Colonic mucosa (tissue), 4 donors: ENCODE data around the gene GMFB. TPM values are rescaled to one million over a fixed set of nuclear protein-coding genes. Genes with fewer than 3 reads are reported as not detected.

Experiments
- DNase-seq: peaks from one replicate; pipeline ENCODE4 v3.0.0-alpha.2; 2020
- H3K27ac ChIP-seq: fragments of 200-600 bp; one replicate; pipeline ENCODE4 v1.8.0; 2021
- H3K27me3 ChIP-seq: fragments of 200-600 bp; one replicate; pipeline ENCODE4 v1.8.0; 2021
- H3K36me3 ChIP-seq: fragments of 200-600 bp; one replicate; pipeline ENCODE4 v1.8.0; 2021
- H3K4me1 ChIP-seq: fragments of 200-600 bp; one replicate; pipeline ENCODE4 v1.8.0; 2021; ENCODE audit warnings: mild to moderate bottlenecking
- H3K4me3 ChIP-seq: fragments of 200-600 bp; one replicate; pipeline ENCODE4 v1.8.0; 2021
- H3K9ac ChIP-seq, 2 donors: one replicate each; pipeline ENCODE4 v1.7.0; 2013; ENCODE audit warnings: control low read depth in 2 of 2, low read depth in 2 of 2, low read length in 2 of 2
- H3K9me3 ChIP-seq: fragments of 200-600 bp; one replicate; pipeline ENCODE4 v1.8.0; 2021
- CTCF ChIP-seq: fragments of 200-600 bp; IDR thresholded peaks from one replicate; pipeline ENCODE4 v1.8.0; 2022; ENCODE audit warnings: antibody characterized with exemption, mild to moderate bottlenecking
- intact Hi-C: fragments of 100-400 bp; cut with DNase I; formaldehyde crosslinking; loops from one replicate; pipeline ENCODE4 v1.14.1; 2022
- total RNA-seq, 2 donors: library from RNA; stranded (reverse); fragmentation: NEBNext Ultra II Directional in 1 of 2; extraction: Animal tissue kit (Norgen Biotek cat#: 25700) in 1 of 2; gene quantifications; one replicate each; pipeline ENCODE4 v1.2.1, GENCODE V29; 2021
- donor health status: healthy.
- donor health status: DM: no; HTN: no; CAD: no.
- donor health status: DM: no; HTN: no; CAD: no.

Gene GMFB
- total RNA-seq, 2 donors from 2014 or later = 67.8 to 85.7 TPM

- intact Hi-C loops = no loop called here
- H3K36me3 ChIP-seq = no peaks in the 10 kb centered on the region
These were observed 36.8 kb downstream of the GMFB start for GRCh38 chr14:54451961-54452360.

GRCh38 chr14:54451121-54451601, 37.6 kb downstream of the GMFB start:
- Histone ChIP-seq H3K27ac (no peak overlapping the region), H3K27me3 (no peaks in the 10 kb centered on the region), H3K9ac (no peak overlapping the region), H3K4me3 (no peak overlapping the region), H3K36me3 (no peaks in the 10 kb centered on the region), H3K9me3 (no peaks in the 10 kb centered on the region), H3K4me1 (peaks cover 3% of the 10 kb centered on the region)
- no peak for TF ChIP-seq CTCF
- intact Hi-C loops = no loop called here
- DNase-seq = no peak

More at GRCh38 chr14:54451961-54452360, 36.8 kb downstream of the GMFB start:
- Histone ChIP-seq H3K9me3 (no peaks in the 10 kb centered on the region), H3K27me3 (no peaks in the 10 kb centered on the region), H3K27ac (no peak overlapping the region), H3K9ac (no peak overlapping the region), H3K4me3 (no peak overlapping the region), H3K4me1 (no peaks in the 10 kb centered on the region)
- no peak for TF ChIP-seq CTCF
- DNase-seq = no peak

GRCh38 chr14:54450535-54450934, 38.2 kb downstream of the GMFB start:
- Histone ChIP-seq H3K4me1 (peaks cover 3% of the 10 kb centered on the region), H3K27ac (no peak overlapping the region), H3K27me3 (no peaks in the 10 kb centered on the region), H3K9ac (no peak overlapping the region), H3K36me3 (no peaks in the 10 kb centered on the region), H3K4me3 (no peak overlapping the region), H3K9me3 (no peaks in the 10 kb centered on the region)
- no peak for TF ChIP-seq CTCF
- intact Hi-C loops = no loop called here
- no peak for DNase-seq

GRCh38 chr14:54447231-54447692, 41.5 kb downstream of the GMFB start:
- Histone ChIP-seq H3K27ac (peak overlapping the region; percentile 82), H3K36me3 (no peaks in the 10 kb centered on the region), H3K9me3 (no peaks in the 10 kb centered on the region), H3K27me3 (no peaks in the 10 kb centered on the region), H3K4me1 (peaks cover 3% of the 10 kb centered on the region), H3K9ac (no peak overlapping the region), H3K4me3 (no peak overlapping the region)
- intact Hi-C loops = no loop called here
- no peak for TF ChIP-seq CTCF
- DNase-seq = peak; percentile 82

- peaks cover 3% of the 10 kb centered on the region for H3K4me1 ChIP-seq
- intact Hi-C loops = no loop called here
- H3K9me3 ChIP-seq = no peaks in the 10 kb centered on the region
- no peaks in the 10 kb centered on the region for H3K27me3 ChIP-seq
- H3K9ac ChIP-seq = peak overlapping the region in 1 of 2 donors; percentile 38
- no peak for TF ChIP-seq CTCF
- peak overlapping the region; percentile 82 for H3K27ac ChIP-seq
- H3K36me3 ChIP-seq = no peaks in the 10 kb centered on the region
- peak; percentile 75 for DNase-seq
- H3K4me3 ChIP-seq = no peak overlapping the region
These were observed 42.6 kb downstream of the GMFB start for GRCh38 chr14:54446161-54446693.
